HepG2 (cell line): ENCODE results near the gene ZNFX1. TPM values are rescaled to one million over a fixed set of nuclear protein-coding genes. Genes with fewer than 3 reads are reported as not detected.

ENCODE experiments used
- CENPX ChIP-seq: sonication (generic); formaldehyde crosslinking; IDR thresholded peaks from 2 replicates; pipeline ENCODE4 v1.9.0; 2021; ENCODE audit warnings: mild to moderate bottlenecking, missing genetic modification reagents, moderate library complexity
- CHD2 ChIP-seq: IDR thresholded peaks from 2 replicates; pipeline ENCODE4 v1.6.1; 2011; ENCODE audit warnings: low read depth, low read length, improper control_type of control experiment
- FOXA3 ChIP-seq: IDR thresholded peaks from 2 replicates; pipeline ENCODE4 v1.6.1; 2016; ENCODE audit warnings: missing genetic modification reagents, missing compliant biosample characterization
- HNRNPK ChIP-seq: fragments of 200-400 bp; formaldehyde crosslinking; IDR thresholded peaks from 2 replicates; pipeline ENCODE4 v1.6.1; 2018; ENCODE audit warnings: low read length, low read depth, moderate library complexity, mild to moderate bottlenecking; ENCODE audit not compliant: poor library complexity, severe bottlenecking
- MZF1 ChIP-seq: sonication (generic); formaldehyde crosslinking; IDR thresholded peaks from 2 replicates; pipeline ENCODE4 v1.8.1; 2023; ENCODE audit warnings: mild to moderate bottlenecking, missing genetic modification reagents, borderline replicate concordance
- PRMT3 ChIP-seq: sonication (generic); formaldehyde crosslinking; IDR thresholded peaks from 2 replicates; pipeline ENCODE4 v1.8.1; 2022; ENCODE audit warnings: low read depth, mild to moderate bottlenecking, moderate library complexity, missing genetic modification reagents, borderline replicate concordance
- PRPF4 ChIP-seq: fragments of 200-400 bp; formaldehyde crosslinking; IDR thresholded peaks from 2 replicates; pipeline ENCODE4 v1.6.1; 2016; ENCODE audit warnings: low read length, low read depth; ENCODE audit not compliant: poor library complexity, severe bottlenecking
- TMF1 ChIP-seq: sonication (generic); formaldehyde crosslinking; IDR thresholded peaks from 2 replicates; pipeline ENCODE4 v1.8.1; 2022; ENCODE audit warnings: low read depth, missing genetic modification reagents
- U2AF1 ChIP-seq: fragments of 200-400 bp; formaldehyde crosslinking; optimal IDR thresholded peaks from 2 replicates; pipeline ENCODE3; 2017; ENCODE audit warnings: mild to moderate bottlenecking, low read depth, low read length
- ZNF224 ChIP-seq: sonication (generic); formaldehyde crosslinking; IDR thresholded peaks from 2 replicates; pipeline ENCODE4 v1.5.0; 2020; ENCODE audit warnings: mild to moderate bottlenecking, missing genetic modification reagents
- ZNF775 ChIP-seq: sonication (generic); formaldehyde crosslinking; IDR thresholded peaks from 2 replicates; pipeline ENCODE4 v1.4.0; 2020; ENCODE audit warnings: missing genetic modification reagents, mild to moderate bottlenecking, moderate library complexity, borderline replicate concordance
- ZNF879 ChIP-seq: sonication (generic); formaldehyde crosslinking; IDR thresholded peaks from 2 replicates; pipeline ENCODE4 v1.8.1; 2023; ENCODE audit warnings: missing genetic modification reagents
- polyA plus RNA-seq, 8 experiments: library from polyadenylated mRNA; depleted of rRNA in 3 of 8; stranded (reverse) in 7 of 8; unstranded in 1 of 8; fragments of >200 nt; fragmentation: Illumina TruSeq in 4 of 8; extraction: Trizol in 4 of 8; gene quantifications; 2 replicates each; pipeline versions ENCODE4 v1.2.1 to v1.2.3, GENCODE V29; 2011 to 2016; ENCODE audit warnings: low read depth in 4 of 8, missing spikeins in 1 of 8, mixed read lengths in 1 of 8; ENCODE audit not compliant: insufficient read depth in 1 of 8
- total RNA-seq, 5 experiments: library from RNA; depleted of rRNA; stranded (reverse); fragments of >200 nt; fragmentation: Illumina TruSeq; extraction: Trizol; gene quantifications; 2 replicates each; pipeline ENCODE4 v1.2.3, GENCODE V29; 2016; ENCODE audit warnings: low read depth in 1 of 5
- TF ChIP-seq, protein P1 (sequence below): sonication (generic); IDR thresholded peaks from 2 replicates; pipeline ENCODE4 v1.6.1; 2016; ENCODE audit warnings: low read depth, borderline replicate concordance
- TF ChIP-seq, protein P2 (sequence below): IDR thresholded peaks from 2 replicates; pipeline ENCODE4 v1.6.1; 2016; ENCODE audit warnings: low read depth, borderline replicate concordance
- TF ChIP-seq, protein P3 (sequence below): sonication (generic); formaldehyde crosslinking; IDR thresholded peaks from 2 replicates; pipeline ENCODE4 v1.4.0; 2020; ENCODE audit warnings: missing genetic modification reagents
- TF ChIP-seq, protein P4 (sequence below): IDR thresholded peaks from 2 replicates; pipeline ENCODE4 v1.6.1; 2016; ENCODE audit warnings: control low read depth
- TF ChIP-seq, protein P5 (sequence below): fragments of 450-650 bp; IDR thresholded peaks from 2 replicates; pipeline ENCODE4 v1.6.1; 2016

The ZNFX1 gene
- total and polyA plus RNA-seq, 2 of the 13 experiments (the other 11 are each of a cell fraction or from before 2014, with no cell fraction given) = 2.9 to 11.1 TPM

DNA sequence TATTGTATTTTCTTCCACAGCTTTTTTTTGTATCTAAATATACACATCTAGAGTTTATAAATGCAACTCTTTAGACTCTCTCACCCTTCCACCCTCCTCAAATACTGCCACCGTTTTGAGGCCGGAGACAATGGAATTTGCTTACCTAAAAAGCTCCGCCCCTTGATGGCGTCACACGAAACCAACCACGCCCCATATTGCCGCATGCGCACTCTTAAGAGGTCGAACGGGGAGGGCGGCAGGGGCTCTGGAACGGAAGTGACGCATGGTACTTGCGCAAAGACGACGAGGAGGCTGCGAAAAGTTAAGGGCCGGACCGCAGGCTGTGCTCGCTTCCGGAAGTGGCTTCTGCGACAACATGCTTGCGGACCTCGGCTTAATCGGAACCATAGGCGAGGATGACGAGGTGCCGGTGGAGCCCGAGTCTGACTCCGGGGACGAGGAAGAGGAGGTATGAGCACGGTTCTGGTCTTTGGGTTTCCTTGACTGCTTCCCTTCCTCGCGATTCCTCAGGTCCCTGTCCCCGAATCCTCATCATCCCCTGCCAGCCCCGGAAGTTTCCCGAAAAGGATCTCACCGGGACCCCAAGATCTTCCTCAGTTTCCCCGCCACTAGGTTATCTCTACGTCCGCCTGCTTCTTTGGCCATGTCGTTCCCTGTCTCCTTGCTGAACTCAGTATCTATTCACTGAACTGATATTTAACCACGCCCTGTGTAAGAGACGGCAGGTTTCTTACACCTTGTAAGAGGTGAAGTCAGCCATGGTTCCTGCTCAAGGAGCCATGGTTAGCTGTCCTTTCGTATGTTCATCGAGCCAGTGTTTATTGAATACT is 58.5 kb downstream of the ZNFX1 start, which contains the start of gene DDX27 (continued):
- TF ChIP-seq PRPF4 (no peak), TMF1 (CRISPR knock-in tag) (0 out of 2 replicates have a peak, but pooled peaks have one; percentile 26), CHD2 (0 out of 2 replicates have a peak, but pooled peaks have one; percentile 45), ZNF224 (no peak), ZNF775 (CRISPR knock-in tag) (0 out of 2 replicates have a peak, but pooled peaks have one; percentile 32), MZF1 (CRISPR knock-in tag) (no peak), CENPX (CRISPR knock-in tag) (no peak), U2AF1 (no peak), PRMT3 (peak; percentile 15; the same call in 1 of the 2 replicates), ZNF879 (CRISPR knock-in tag) (no peak; the same call in 1 of the 2 replicates), HNRNPK (no peak), FOXA3 (CRISPR knock-in tag) (peak; percentile 88)
- TF ChIP-seq, protein P1, sequence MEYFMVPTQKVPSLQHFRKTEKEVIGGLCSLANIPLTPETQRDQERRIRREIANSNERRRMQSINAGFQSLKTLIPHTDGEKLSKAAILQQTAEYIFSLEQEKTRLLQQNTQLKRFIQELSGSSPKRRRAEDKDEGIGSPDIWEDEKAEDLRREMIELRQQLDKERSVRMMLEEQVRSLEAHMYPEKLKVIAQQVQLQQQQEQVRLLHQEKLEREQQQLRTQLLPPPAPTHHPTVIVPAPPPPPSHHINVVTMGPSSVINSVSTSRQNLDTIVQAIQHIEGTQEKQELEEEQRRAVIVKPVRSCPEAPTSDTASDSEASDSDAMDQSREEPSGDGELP = peak; percentile 31; the same call in 1 of the 2 replicates
- TF ChIP-seq, protein P2, sequence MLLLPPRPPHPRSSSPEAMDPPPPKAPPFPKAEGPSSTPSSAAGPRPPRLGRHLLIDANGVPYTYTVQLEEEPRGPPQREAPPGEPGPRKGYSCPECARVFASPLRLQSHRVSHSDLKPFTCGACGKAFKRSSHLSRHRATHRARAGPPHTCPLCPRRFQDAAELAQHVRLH (CRISPR knock-in tag) = peak; percentile 75
- TF ChIP-seq, protein P3, sequence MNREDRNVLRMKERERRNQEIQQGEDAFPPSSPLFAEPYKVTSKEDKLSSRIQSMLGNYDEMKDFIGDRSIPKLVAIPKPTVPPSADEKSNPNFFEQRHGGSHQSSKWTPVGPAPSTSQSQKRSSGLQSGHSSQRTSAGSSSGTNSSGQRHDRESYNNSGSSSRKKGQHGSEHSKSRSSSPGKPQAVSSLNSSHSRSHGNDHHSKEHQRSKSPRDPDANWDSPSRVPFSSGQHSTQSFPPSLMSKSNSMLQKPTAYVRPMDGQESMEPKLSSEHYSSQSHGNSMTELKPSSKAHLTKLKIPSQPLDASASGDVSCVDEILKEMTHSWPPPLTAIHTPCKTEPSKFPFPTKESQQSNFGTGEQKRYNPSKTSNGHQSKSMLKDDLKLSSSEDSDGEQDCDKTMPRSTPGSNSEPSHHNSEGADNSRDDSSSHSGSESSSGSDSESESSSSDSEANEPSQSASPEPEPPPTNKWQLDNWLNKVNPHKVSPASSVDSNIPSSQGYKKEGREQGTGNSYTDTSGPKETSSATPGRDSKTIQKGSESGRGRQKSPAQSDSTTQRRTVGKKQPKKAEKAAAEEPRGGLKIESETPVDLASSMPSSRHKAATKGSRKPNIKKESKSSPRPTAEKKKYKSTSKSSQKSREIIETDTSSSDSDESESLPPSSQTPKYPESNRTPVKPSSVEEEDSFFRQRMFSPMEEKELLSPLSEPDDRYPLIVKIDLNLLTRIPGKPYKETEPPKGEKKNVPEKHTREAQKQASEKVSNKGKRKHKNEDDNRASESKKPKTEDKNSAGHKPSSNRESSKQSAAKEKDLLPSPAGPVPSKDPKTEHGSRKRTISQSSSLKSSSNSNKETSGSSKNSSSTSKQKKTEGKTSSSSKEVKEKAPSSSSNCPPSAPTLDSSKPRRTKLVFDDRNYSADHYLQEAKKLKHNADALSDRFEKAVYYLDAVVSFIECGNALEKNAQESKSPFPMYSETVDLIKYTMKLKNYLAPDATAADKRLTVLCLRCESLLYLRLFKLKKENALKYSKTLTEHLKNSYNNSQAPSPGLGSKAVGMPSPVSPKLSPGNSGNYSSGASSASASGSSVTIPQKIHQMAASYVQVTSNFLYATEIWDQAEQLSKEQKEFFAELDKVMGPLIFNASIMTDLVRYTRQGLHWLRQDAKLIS (CRISPR knock-in tag) = peak; percentile 83; the same call in 1 of the 2 replicates
- TF ChIP-seq, protein P4, sequence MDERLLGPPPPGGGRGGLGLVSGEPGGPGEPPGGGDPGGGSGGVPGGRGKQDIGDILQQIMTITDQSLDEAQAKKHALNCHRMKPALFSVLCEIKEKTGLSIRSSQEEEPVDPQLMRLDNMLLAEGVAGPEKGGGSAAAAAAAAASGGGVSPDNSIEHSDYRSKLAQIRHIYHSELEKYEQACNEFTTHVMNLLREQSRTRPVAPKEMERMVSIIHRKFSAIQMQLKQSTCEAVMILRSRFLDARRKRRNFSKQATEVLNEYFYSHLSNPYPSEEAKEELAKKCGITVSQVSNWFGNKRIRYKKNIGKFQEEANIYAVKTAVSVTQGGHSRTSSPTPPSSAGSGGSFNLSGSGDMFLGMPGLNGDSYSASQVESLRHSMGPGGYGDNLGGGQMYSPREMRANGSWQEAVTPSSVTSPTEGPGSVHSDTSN (CRISPR knock-in tag) = no peak
- TF ChIP-seq, protein P5, sequence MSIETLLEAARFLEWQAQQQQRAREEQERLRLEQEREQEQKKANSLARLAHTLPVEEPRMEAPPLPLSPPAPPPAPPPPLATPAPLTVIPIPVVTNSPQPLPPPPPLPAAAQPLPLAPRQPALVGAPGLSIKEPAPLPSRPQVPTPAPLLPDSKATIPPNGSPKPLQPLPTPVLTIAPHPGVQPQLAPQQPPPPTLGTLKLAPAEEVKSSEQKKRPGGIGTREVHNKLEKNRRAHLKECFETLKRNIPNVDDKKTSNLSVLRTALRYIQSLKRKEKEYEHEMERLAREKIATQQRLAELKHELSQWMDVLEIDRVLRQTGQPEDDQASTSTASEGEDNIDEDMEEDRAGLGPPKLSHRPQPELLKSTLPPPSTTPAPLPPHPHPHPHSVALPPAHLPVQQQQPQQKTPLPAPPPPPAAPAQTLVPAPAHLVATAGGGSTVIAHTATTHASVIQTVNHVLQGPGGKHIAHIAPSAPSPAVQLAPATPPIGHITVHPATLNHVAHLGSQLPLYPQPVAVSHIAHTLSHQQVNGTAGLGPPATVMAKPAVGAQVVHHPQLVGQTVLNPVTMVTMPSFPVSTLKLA = peak; percentile 82
